GM23338 (cell line): Measurements from ENCODE around the gene KLF14. TPM values are rescaled to one million over a fixed set of nuclear protein-coding genes. Genes with fewer than 3 reads are reported as not detected.

Source experiments
- ATAC-seq: fragments of 200-7000 bp; cut with Tn5 transposase; 3 replicates; pipeline ENCODE4 v1.9.1; 2020
- DNase-seq: peaks from one replicate; pipeline ENCODE4 v3.0.0-alpha.2; 2015; ENCODE audit warnings: low spot score
- H2AFZ ChIP-seq: fragments of 200-600 bp; sonication (generic); 2 replicates; pipeline ENCODE4 v1.8.0; 2016; ENCODE audit warnings: antibody characterized with exemption, mild to moderate bottlenecking, moderate library complexity
- H3F3A ChIP-seq: fragments of 200-600 bp; sonication (generic); replicated peaks from 2 replicates; pipeline ENCODE4 v1.8.0; 2017; ENCODE audit warnings: antibody characterized with exemption, mixed run types, low read depth
- H3K27ac ChIP-seq: fragments of 200-600 bp; sonication (generic); 2 replicates; pipeline ENCODE4 v1.6.1; 2016; ENCODE audit warnings: low read depth
- H3K27me3 ChIP-seq: fragments of 200-600 bp; sonication (generic); 2 replicates; pipeline ENCODE4 v1.8.0; 2016; ENCODE audit warnings: mild to moderate bottlenecking, mixed run types, moderate library complexity; ENCODE audit not compliant: insufficient read depth
- H3K36me3 ChIP-seq: fragments of 200-600 bp; sonication (generic); 2 replicates; pipeline ENCODE4 v1.8.0; 2016; ENCODE audit warnings: mild to moderate bottlenecking; ENCODE audit not compliant: insufficient read depth
- H3K4me1 ChIP-seq: fragments of 200-600 bp; sonication (generic); 2 replicates; pipeline ENCODE4 v1.8.0; 2016; ENCODE audit warnings: mild to moderate bottlenecking, moderate library complexity; ENCODE audit not compliant: insufficient read depth
- H3K4me2 ChIP-seq: fragments of 200-600 bp; sonication (generic); 2 replicates; pipeline ENCODE4 v1.7.1; 2017; ENCODE audit warnings: mixed run types
- H3K4me3 ChIP-seq: fragments of 200-600 bp; sonication (generic); 2 replicates; pipeline ENCODE4 v1.6.1; 2016; ENCODE audit warnings: mixed run types
- H3K79me2 ChIP-seq: fragments of 200-600 bp; sonication (generic); replicated peaks from 2 replicates; pipeline ENCODE4 v1.8.0; 2017; ENCODE audit warnings: mild to moderate bottlenecking; ENCODE audit not compliant: insufficient read depth
- H3K9me2 ChIP-seq: fragments of 200-600 bp; sonication (generic); 2 replicates; pipeline ENCODE4 v1.8.0; 2017; ENCODE audit not compliant: insufficient read depth
- H4K20me1 ChIP-seq: fragments of 200-600 bp; sonication (generic); replicated peaks from 2 replicates; pipeline ENCODE4 v1.8.0; 2017; ENCODE audit warnings: mild to moderate bottlenecking; ENCODE audit not compliant: insufficient read depth
- H3K27ac Mint-ChIP-seq: 2 replicates; pipeline ENCODE4 v1.8.0; 2020; ENCODE audit warnings: inconsistent platforms, mild to moderate bottlenecking, moderate library complexity, mixed read lengths
- H3K27me3 Mint-ChIP-seq: 3 replicates; pipeline ENCODE4 v1.8.0; 2022; ENCODE audit warnings: low read depth, mild to moderate bottlenecking, moderate library complexity, mixed read lengths, inconsistent platforms; ENCODE audit not compliant: insufficient read depth, poor library complexity
- H3K36me3 Mint-ChIP-seq: 3 replicates; pipeline ENCODE4 v1.8.0; 2021; ENCODE audit warnings: low read depth, mild to moderate bottlenecking, inconsistent platforms, moderate library complexity, mixed read lengths
- H3K4me1 Mint-ChIP-seq: 3 replicates; pipeline ENCODE4 v1.8.0; 2020; ENCODE audit warnings: mild to moderate bottlenecking, inconsistent platforms, mixed read lengths
- H3K4me3 Mint-ChIP-seq: 3 replicates; pipeline ENCODE4 v1.8.0; 2021; ENCODE audit warnings: moderate library complexity, mild to moderate bottlenecking, inconsistent platforms, mixed read lengths
- H3K9me3 Mint-ChIP-seq: 3 replicates; pipeline ENCODE4 v1.8.0; 2020; ENCODE audit warnings: moderate library complexity, mild to moderate bottlenecking, inconsistent platforms, mixed read lengths
- CREB1 ChIP-seq: fragments of 250-450 bp; sonication (Bioruptor Pico); IDR thresholded peaks from 2 replicates; pipeline ENCODE4 v1.5.0; 2020; ENCODE audit warnings: low read depth, mild to moderate bottlenecking, moderate library complexity
- EZH2 ChIP-seq: fragments of 200-600 bp; sonication (generic); IDR thresholded peaks from one replicate; pipeline ENCODE4 v1.8.0; 2017; ENCODE audit warnings: antibody characterized with exemption, mild to moderate bottlenecking, low read depth; ENCODE audit not compliant: unreplicated experiment
- EZH2phosphoT487 ChIP-seq: fragments of 200-600 bp; sonication (generic); IDR thresholded peaks from one replicate; pipeline ENCODE4 v1.8.1; 2018; ENCODE audit warnings: antibody characterized with exemption; ENCODE audit not compliant: unreplicated experiment
- JUNB ChIP-seq: IDR thresholded peaks from one replicate; pipeline ENCODE4 v1.6.1; 2016; ENCODE audit warnings: antibody characterized with exemption; ENCODE audit not compliant: unreplicated experiment
- POLR2AphosphoS5 ChIP-seq: IDR thresholded peaks from 2 replicates; pipeline ENCODE4 v1.6.1; 2016; ENCODE audit warnings: antibody characterized with exemption, low read depth
- STAT1 ChIP-seq: IDR thresholded peaks from one replicate; pipeline ENCODE4 v1.6.1; 2016; ENCODE audit warnings: antibody characterized with exemption; ENCODE audit not compliant: unreplicated experiment
- polyA plus RNA-seq: library from polyadenylated mRNA; unstranded; fragments of >200 nt; fragmentation: Nextera tagmentation; extraction: Ambion mirVana; gene quantifications from 2 replicates; pipeline ENCODE4 v1.2.1, GENCODE V29; 2016
- total RNA-seq: library from RNA; depleted of rRNA; stranded (reverse); fragments of >200 nt; shearing (Covaris generic); gene quantifications from 2 replicates; pipeline ENCODE4 v1.2.3, GENCODE V29; 2014
- TF ChIP-seq, protein P1 (sequence below): IDR thresholded peaks from 2 replicates; pipeline ENCODE4 v1.6.1; 2016; ENCODE audit warnings: antibody characterized with exemption
- TF ChIP-seq, protein P2 (sequence below), 2 experiments: fragments of 200-600 bp in 1 of 2; sonication (generic) in 1 of 2; conservative IDR thresholded peaks; 2 replicates each; pipeline versions ENCODE4 v1.5.1 to v1.6.1; 2016 to 2017; ENCODE audit warnings: antibody characterized with exemption in 2 of 2, low read depth in 2 of 2, mild to moderate bottlenecking in 2 of 2, moderate library complexity in 1 of 2
- TF ChIP-seq, protein P3 (sequence below): fragments of 250-450 bp; sonication (Bioruptor Pico); IDR thresholded peaks from 2 replicates; pipeline ENCODE4 v1.5.0; 2020; ENCODE audit warnings: mild to moderate bottlenecking, moderate library complexity
- TF ChIP-seq, protein P4 (sequence below): IDR thresholded peaks from one replicate; pipeline ENCODE4 v1.6.1; 2018; ENCODE audit warnings: antibody characterized with exemption; ENCODE audit not compliant: unreplicated experiment

KLF14 gene
- total and polyA plus RNA-seq, 2 experiments from 2014 or later: not detected

DNA sequence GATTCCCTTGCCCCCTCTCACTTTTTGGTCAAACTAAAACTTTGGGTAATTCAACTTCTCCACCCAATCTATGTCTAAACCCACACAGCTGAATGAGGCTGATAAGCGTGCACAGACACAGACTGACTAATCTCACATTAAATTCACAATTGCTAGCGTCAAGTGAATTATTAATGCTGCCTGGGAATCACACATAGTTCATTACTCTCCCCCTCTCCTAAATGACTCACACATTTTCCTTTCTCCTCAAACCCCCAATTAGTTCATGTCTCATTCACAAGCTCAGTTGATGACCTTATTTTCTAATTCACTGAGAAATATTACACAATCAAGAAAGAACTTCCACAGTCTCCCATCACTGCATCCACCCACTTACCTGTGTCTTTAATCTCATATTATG lies 14.5 kb downstream of the KLF14 start:
- Histone ChIP-seq H2AFZ (no peak overlapping the region), H3K27me3 (no peaks in the 10 kb centered on the region), H3K79me2 (no peaks in the 10 kb centered on the region), H3K4me1 (no peaks in the 10 kb centered on the region), H3K4me3 (no peak overlapping the region), H3K36me3 (no peaks in the 10 kb centered on the region), H3K27ac (no peak overlapping the region), H3K9me2 (no peaks in the 10 kb centered on the region), H3K4me2 (no peak overlapping the region), H3F3A (no peaks in the 10 kb centered on the region), H4K20me1 (no peaks in the 10 kb centered on the region)
- Mint-ChIP-seq H3K4me3 (no peak overlapping the region), H3K4me1 (peaks cover 3% of the 10 kb centered on the region; the same call in 1 of the 3 replicates), H3K27ac (no peak overlapping the region), H3K9me3 (no peaks in the 10 kb centered on the region), H3K27me3 (no peaks in the 10 kb centered on the region), H3K36me3 (no peaks in the 10 kb centered on the region)
- no peak for ATAC-seq
- no peak for DNase-seq
- TF ChIP-seq EZH2 (no peak), EZH2phosphoT487 (no peak), STAT1 (no peak), JUNB (no peak)
- TF ChIP-seq, protein P1, sequence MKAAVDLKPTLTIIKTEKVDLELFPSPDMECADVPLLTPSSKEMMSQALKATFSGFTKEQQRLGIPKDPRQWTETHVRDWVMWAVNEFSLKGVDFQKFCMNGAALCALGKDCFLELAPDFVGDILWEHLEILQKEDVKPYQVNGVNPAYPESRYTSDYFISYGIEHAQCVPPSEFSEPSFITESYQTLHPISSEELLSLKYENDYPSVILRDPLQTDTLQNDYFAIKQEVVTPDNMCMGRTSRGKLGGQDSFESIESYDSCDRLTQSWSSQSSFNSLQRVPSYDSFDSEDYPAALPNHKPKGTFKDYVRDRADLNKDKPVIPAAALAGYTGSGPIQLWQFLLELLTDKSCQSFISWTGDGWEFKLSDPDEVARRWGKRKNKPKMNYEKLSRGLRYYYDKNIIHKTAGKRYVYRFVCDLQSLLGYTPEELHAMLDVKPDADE: no peak

DNA sequence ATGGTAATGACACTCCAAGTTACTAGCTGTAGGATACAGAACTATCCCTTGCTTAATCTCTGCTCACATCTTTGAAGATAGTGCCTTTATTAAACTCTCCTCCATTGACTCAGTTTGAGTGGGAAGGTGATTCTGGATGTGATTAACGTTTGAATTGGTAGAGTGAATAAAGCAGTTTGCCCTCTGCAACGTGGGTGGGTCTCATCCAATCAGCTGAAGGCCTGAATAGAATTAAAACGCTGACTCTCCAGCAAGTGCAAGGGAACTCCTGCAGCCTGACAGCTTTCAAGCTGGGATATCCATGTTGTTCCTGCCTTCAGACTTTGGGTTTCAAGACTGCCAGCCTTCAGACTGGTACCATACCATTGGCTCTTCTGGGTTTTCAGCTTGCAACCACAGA lies 21.6 kb downstream of the KLF14 start:
- Histone ChIP-seq H3K4me3 (no peak overlapping the region), H3K36me3 (no peaks in the 10 kb centered on the region), H3K27me3 (no peaks in the 10 kb centered on the region), H3K27ac (no peak overlapping the region), H3K79me2 (no peaks in the 10 kb centered on the region), H3K4me2 (no peak overlapping the region), H3F3A (no peaks in the 10 kb centered on the region), H4K20me1 (no peaks in the 10 kb centered on the region), H3K4me1 (no peaks in the 10 kb centered on the region), H3K9me2 (no peaks in the 10 kb centered on the region), H2AFZ (peak overlapping the region; percentile 75)
- peak; percentile 8 for DNase-seq
- no peak for ATAC-seq
- no peak overlapping the region for H3K4me3 Mint-ChIP-seq
- no peaks in the 10 kb centered on the region for H3K9me3 Mint-ChIP-seq
- no peaks in the 10 kb centered on the region for H3K36me3 Mint-ChIP-seq
- peaks cover 3% of the 10 kb centered on the region; the same call in 1 of the 3 replicates for H3K4me1 Mint-ChIP-seq
- H3K27me3 Mint-ChIP-seq: no peaks in the 10 kb centered on the region
- H3K27ac Mint-ChIP-seq: no peak overlapping the region
- TF ChIP-seq POLR2AphosphoS5: no peak
- TF ChIP-seq, protein P2, sequence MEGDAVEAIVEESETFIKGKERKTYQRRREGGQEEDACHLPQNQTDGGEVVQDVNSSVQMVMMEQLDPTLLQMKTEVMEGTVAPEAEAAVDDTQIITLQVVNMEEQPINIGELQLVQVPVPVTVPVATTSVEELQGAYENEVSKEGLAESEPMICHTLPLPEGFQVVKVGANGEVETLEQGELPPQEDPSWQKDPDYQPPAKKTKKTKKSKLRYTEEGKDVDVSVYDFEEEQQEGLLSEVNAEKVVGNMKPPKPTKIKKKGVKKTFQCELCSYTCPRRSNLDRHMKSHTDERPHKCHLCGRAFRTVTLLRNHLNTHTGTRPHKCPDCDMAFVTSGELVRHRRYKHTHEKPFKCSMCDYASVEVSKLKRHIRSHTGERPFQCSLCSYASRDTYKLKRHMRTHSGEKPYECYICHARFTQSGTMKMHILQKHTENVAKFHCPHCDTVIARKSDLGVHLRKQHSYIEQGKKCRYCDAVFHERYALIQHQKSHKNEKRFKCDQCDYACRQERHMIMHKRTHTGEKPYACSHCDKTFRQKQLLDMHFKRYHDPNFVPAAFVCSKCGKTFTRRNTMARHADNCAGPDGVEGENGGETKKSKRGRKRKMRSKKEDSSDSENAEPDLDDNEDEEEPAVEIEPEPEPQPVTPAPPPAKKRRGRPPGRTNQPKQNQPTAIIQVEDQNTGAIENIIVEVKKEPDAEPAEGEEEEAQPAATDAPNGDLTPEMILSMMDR (conservative IDR thresholded peaks at IDR 0.05; ENCODE audit: low read depth in 2 of 2): no peak
- TF ChIP-seq, protein P3, sequence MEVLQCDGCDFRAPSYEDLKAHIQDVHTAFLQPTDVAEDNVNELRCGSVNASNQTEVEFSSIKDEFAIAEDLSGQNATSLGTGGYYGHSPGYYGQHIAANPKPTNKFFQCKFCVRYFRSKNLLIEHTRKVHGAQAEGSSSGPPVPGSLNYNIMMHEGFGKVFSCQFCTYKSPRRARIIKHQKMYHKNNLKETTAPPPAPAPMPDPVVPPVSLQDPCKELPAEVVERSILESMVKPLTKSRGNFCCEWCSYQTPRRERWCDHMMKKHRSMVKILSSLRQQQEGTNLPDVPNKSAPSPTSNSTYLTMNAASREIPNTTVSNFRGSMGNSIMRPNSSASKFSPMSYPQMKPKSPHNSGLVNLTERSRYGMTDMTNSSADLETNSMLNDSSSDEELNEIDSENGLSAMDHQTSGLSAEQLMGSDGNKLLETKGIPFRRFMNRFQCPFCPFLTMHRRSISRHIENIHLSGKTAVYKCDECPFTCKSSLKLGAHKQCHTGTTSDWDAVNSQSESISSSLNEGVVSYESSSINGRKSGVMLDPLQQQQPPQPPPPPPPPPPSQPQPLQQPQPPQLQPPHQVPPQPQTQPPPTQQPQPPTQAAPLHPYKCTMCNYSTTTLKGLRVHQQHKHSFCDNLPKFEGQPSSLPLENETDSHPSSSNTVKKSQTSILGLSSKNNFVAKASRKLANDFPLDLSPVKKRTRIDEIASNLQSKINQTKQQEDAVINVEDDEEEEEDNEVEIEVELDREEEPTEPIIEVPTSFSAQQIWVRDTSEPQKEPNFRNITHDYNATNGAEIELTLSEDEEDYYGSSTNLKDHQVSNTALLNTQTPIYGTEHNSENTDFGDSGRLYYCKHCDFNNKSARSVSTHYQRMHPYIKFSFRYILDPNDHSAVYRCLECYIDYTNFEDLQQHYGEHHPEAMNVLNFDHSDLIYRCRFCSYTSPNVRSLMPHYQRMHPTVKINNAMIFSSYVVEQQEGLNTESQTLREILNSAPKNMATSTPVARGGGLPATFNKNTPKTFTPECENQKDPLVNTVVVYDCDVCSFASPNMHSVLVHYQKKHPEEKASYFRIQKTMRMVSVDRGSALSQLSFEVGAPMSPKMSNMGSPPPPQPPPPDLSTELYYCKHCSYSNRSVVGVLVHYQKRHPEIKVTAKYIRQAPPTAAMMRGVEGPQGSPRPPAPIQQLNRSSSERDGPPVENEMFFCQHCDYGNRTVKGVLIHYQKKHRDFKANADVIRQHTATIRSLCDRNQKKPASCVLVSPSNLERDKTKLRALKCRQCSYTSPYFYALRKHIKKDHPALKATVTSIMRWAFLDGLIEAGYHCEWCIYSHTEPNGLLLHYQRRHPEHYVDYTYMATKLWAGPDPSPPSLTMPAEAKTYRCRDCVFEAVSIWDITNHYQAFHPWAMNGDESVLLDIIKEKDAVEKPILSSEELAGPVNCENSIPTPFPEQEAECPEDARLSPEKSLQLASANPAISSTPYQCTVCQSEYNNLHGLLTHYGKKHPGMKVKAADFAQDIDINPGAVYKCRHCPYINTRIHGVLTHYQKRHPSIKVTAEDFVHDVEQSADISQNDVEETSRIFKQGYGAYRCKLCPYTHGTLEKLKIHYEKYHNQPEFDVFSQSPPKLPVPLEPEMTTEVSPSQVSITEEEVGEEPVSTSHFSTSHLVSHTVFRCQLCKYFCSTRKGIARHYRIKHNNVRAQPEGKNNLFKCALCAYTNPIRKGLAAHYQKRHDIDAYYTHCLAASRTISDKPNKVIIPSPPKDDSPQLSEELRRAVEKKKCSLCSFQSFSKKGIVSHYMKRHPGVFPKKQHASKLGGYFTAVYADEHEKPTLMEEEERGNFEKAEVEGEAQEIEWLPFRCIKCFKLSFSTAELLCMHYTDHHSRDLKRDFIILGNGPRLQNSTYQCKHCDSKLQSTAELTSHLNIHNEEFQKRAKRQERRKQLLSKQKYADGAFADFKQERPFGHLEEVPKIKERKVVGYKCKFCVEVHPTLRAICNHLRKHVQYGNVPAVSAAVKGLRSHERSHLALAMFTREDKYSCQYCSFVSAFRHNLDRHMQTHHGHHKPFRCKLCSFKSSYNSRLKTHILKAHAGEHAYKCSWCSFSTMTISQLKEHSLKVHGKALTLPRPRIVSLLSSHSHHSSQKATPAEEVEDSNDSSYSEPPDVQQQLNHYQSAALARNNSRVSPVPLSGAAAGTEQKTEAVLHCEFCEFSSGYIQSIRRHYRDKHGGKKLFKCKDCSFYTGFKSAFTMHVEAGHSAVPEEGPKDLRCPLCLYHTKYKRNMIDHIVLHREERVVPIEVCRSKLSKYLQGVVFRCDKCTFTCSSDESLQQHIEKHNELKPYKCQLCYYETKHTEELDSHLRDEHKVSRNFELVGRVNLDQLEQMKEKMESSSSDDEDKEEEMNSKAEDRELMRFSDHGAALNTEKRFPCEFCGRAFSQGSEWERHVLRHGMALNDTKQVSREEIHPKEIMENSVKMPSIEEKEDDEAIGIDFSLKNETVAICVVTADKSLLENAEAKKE (CRISPR knock-in tag): no peak
- no peak for TF ChIP-seq EZH2
- TF ChIP-seq CREB1 (CRISPR knock-in tag): no peak
- TF ChIP-seq, protein P4, sequence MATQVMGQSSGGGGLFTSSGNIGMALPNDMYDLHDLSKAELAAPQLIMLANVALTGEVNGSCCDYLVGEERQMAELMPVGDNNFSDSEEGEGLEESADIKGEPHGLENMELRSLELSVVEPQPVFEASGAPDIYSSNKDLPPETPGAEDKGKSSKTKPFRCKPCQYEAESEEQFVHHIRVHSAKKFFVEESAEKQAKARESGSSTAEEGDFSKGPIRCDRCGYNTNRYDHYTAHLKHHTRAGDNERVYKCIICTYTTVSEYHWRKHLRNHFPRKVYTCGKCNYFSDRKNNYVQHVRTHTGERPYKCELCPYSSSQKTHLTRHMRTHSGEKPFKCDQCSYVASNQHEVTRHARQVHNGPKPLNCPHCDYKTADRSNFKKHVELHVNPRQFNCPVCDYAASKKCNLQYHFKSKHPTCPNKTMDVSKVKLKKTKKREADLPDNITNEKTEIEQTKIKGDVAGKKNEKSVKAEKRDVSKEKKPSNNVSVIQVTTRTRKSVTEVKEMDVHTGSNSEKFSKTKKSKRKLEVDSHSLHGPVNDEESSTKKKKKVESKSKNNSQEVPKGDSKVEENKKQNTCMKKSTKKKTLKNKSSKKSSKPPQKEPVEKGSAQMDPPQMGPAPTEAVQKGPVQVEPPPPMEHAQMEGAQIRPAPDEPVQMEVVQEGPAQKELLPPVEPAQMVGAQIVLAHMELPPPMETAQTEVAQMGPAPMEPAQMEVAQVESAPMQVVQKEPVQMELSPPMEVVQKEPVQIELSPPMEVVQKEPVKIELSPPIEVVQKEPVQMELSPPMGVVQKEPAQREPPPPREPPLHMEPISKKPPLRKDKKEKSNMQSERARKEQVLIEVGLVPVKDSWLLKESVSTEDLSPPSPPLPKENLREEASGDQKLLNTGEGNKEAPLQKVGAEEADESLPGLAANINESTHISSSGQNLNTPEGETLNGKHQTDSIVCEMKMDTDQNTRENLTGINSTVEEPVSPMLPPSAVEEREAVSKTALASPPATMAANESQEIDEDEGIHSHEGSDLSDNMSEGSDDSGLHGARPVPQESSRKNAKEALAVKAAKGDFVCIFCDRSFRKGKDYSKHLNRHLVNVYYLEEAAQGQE: no peak
